Subcutaneous adipose tissue (tissue), 4 donors: ENCODE results near the gene UBAC1. TPM values are rescaled to one million over a fixed set of nuclear protein-coding genes. Genes with fewer than 3 reads are reported as not detected.

ENCODE experiments used
- total RNA-seq, 4 donors: library from RNA; depleted of rRNA; stranded (reverse); fragments of >200 nt; gene quantifications; one replicate each; pipeline ENCODE4 v1.1.0, GENCODE V29; 2016
- TF ChIP-seq, protein P1 (sequence below): fragments of 450-650 bp; IDR thresholded peaks from one replicate; pipeline ENCODE4 v1.5.1; 2016; ENCODE audit warnings: low read depth, mild to moderate bottlenecking, control low read depth, antibody characterized with exemption, moderate library complexity

The UBAC1 gene
- total RNA-seq, 4 donors from 2014 or later: 32.4 to 56.9 (median 51.2) TPM

DNA sequence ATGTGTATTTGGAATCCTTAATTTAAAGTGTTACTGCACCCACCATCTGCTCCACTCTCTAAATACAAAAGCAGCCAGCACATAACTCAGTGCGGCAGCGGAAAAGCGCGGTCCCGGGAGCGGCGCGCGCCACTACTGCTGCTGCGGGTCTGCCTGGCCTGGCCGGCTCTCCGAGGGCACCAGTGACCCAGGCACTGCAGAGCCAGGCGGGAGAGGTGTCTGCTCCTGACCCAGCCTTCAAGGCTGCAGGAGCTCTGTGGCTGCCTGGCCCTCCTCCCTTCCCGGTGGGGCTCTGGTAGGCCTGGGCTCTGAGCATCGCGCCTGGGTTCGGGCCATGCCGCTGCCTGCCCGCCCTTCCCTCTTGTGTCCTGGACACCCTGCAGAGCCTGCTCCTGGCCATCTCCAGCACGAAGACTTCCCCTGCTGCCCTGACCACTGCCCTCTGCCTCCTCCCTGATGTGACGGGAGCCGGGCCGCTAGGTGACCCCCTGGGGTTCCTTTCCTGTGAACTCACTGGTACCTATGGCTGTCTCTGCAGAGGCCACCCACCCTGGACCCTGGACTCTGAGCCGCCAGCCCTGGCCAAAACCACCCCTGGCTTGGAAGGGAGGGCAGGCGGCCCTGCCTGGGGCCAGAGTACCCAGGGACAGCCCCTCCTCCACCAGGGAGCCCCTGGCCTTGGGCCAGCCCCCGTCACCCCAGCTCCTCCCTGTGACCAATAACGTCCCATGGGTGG lies 32.8 kb upstream of the UBAC1 start:
- TF ChIP-seq, protein P1, sequence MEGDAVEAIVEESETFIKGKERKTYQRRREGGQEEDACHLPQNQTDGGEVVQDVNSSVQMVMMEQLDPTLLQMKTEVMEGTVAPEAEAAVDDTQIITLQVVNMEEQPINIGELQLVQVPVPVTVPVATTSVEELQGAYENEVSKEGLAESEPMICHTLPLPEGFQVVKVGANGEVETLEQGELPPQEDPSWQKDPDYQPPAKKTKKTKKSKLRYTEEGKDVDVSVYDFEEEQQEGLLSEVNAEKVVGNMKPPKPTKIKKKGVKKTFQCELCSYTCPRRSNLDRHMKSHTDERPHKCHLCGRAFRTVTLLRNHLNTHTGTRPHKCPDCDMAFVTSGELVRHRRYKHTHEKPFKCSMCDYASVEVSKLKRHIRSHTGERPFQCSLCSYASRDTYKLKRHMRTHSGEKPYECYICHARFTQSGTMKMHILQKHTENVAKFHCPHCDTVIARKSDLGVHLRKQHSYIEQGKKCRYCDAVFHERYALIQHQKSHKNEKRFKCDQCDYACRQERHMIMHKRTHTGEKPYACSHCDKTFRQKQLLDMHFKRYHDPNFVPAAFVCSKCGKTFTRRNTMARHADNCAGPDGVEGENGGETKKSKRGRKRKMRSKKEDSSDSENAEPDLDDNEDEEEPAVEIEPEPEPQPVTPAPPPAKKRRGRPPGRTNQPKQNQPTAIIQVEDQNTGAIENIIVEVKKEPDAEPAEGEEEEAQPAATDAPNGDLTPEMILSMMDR: no peak

DNA sequence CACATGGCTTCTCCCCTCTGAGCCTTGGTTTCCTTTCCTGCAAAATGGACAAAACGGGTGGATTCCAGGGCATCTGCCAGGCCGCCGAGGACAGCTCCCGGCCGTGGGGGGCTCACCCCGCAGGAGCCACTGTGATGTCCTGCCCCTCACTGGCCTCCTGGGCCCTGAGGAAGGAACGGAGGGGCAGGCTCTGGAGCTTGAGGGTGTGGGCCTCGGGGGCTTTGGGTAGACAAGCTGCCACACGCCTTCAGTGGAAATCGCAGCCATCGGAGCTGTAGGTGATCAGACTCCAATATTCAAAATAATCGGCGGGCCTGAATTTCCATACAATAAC lies 32.2 kb upstream of the UBAC1 start:
- TF ChIP-seq, protein P1: no peak

DNA sequence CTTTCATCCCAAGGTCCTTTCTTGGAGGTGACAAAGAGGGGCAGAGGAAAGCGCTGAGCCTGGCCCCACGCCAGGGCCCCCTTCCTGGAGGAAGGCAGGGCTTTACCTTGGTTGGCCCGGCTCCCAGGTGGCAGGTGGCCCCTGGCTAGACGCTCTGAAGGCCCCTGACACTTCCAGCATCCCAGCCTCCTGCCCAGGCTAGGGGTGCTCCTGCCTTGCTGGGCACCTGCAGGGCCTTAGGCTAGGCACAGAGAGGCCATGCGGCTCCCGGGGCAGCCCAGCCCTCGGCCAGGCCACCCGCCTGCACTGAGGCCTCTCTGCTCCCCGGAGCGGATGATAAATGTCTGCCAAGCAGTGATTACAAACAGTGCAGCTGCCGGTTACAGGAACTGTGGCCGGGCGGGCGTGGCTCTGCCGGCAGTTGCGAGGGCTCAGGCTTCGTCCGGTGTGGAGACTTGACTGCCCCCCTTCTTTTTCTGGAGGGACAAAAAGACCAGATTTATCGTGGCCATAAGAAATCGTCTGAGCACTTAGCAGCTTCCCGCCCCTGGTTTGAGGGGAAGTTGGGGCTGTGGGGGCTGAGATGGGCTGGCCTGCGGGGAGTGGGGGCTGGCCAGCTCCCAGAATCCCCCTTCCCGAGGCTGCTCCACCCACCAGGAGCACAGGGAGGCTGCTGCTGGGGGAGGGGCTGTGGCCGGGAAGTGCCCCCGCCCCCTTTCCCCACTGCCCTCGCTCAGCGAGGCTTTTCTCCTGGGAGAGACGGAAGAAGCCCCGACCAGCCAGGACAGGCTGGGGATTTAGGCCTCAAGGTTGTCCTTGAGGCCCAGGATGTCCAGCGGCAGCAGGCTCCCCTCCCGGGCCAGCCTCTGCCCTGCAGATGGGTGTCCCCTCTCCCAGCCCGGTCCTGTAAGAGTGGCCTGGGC lies 31.6 kb upstream of the UBAC1 start:
- TF ChIP-seq, protein P1: no peak

DNA sequence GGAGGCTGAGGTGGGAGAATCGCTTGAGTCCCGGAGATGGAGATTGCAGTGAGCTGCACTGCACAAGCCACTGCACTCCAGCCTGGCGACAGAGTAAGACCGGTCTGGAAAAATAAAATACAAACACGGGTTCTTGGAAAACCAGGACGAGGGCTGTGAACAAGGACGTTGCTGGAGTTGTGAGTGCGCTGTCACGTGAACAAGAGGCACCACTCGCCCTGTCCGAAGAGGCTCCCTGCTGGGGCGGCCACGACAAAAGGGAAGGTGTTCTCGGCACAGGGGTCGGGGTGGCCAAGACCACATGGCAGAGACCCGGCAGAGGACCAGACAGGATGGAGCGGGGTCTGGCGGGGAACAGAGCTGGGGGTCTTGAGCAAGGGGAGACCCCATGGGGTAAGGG lies 30.6 kb upstream of the UBAC1 start:
- TF ChIP-seq, protein P1: no peak

DNA sequence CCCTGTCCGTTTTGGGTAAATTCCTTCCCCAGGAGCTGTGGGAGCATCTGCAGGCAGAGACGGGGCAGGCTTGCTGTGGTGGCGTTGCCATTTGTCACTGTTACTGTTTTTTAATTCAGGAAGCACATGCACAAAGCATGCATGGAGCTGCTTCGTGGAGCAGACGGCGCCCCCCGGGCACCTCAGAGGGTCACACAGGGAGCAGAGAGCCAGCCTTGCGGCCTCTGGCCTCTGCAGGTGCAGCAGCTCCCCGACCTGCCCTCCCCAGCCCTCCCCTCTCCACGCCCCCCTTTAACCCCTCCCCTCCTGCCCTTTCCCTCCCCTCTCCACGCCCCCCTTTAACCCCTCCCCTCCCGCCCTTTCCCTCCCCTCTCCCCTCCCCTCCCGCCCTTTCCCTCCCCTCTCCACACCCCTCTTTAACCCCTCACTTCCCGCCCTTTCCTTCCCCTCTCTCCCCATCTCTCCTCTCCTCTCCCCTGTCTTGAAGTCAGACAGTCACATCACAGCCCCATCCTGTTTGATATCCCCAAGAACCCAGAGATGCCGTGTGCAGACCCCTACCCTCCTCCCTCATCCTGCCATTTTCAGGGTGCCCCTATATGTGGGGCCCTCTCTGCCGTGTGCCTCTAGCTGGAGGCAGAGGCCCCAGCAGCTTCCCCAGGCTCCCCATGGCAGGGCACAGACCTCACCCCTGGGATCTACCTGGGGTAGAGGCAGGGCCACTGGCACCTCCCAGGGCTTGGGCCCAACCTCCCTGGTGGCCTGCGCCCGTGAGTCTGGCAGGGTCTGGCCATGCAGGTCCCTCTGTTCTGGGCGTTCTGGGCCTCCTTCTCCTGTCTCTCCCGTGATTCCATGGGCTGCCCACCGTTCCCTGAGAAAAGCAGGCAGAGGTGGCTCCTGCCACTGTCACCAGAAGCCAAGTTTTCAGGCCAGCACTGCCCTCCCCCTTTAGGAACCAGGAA lies 29.6 kb upstream of the UBAC1 start:
- TF ChIP-seq, protein P1: no peak

DNA sequence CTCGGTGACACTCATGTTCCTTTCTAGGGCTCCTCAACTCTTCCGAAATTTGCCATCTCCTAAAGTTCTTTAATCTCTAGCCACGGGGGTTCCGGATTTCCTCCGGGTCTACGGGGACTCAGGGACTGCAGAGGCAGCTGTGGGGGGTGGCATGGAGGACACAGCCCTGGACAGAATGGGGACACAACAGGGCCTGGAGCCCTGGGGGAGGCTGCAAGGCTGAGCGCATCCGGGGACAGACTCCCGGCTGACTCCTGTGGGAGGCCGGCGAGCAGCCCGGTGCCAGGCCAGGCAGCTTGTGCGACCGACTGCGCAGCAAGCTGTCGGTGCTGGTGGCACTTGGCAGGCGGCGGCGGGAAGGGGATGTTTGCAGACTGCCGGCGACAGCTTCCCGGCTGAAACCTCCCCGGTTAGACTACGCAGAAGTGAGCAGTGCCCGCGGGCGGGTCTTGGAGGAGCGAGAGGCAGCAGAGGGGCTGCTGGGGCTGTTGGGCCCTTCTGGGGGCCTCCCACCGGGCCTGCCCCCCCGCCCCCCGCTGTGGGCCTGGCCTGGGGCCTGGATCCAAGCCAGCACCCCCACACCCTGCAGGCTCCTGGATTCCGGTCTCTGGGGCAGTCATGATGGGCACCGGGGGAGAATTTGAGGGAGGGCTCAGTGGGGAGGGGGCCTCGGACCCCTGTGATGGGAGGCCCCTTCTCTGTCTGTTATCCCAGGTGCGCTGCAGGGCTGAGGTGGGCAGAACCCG lies 28.7 kb upstream of the UBAC1 start:
- TF ChIP-seq, protein P1: no peak
